ENCODE data around the gene SLC25A29.

DNA sequence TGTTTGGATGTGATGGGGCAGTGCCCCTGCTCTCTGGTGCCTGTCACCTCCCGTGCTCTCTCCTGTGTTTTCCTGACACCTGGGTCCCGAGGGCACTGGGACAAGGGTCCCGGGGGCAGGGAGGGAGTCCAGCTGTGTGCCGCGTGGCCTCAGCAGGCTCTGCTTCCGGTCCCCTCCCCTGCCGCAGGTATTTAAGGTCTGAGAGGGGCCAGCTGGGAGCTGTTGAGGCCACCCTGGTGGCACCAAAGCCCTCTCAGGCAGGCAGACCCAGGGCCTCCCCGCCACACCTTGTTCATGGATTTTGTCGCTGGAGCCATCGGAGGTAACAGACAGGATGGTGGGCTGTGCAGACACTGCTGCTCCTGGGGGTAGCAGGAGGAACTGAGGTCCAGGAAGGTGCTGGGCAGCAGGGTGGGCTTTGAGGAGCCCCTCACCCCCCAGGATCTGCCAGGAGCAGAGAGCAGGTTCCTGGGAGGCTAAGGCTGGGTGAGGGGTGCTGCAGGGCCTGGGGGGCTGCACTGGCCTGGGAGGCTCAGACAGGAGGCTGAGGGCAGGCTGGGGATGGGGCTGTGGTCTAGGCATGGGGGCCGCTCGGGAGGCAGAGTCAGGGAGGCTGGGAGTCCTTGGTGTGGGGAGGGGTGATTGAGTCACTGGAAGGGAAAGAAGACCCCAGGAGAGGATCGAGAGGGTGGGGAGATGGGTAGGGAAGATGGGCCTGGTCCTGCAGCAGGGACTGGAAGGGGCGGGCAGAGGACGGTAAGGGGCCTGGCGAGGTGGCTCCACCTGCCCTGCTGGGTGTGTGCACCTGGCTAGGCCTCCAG is 17.1 kb upstream of the SLC25A29 start, which contains the start of gene SLC25A47:
- no peak for TF ChIP-seq CTCF (IDR thresholded peaks at IDR 0.05)
- TF ChIP-seq POLR2AphosphoS5 (IDR thresholded peaks at IDR 0.05), result no peak
- no peak for TF ChIP-seq POLR2A (IDR thresholded peaks at IDR 0.05)

All from breast epithelium (tissue), 3 donors.